ENCODE measurements around the gene PNPT1.

PNPT1 gene

DNA sequence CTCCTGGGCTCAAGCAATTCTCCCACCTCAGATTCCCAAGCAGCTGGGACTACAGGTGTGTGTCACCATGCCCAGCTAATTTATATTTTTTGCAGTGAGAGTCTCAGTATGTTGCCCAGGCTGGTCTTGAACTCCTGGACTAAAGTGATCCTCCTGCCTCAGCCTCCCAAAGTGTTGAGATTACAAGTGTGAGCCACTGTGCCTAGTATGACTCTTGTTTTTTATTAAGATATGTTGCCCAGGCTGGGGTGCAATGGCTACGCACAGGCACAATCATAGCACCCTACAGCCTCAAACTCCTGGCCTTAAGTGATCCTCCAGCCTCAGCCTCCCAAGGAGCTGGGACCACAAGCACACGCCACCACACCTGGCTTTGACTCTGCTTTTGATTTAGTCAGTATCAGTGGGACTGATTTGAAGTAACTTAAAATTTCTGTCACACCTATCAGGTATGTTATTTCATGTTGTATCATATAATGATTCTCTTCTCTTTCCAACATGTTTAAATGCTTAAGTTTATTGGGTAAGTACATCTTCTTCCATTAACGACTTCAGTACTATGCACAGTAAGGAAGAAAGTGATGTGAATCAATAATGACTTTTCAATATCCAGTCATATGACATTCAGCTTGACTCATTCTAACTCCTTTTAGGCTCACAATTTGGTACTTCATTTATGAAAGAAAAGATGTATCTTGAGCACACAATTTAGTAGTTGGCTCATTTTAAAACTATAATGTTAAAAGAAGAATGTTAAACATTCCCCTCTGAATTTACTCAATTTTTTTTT is 82.5 kb downstream of the PNPT1 start:
- TF ChIP-seq TCF12 (IDR thresholded peaks at IDR 0.05; ENCODE audit: low read depth) (no peak), CREB1 (IDR thresholded peaks at IDR 0.05; ENCODE audit: low read depth) (no peak), FOXM1 (IDR thresholded peaks at IDR 0.05; ENCODE audit: borderline replicate concordance, low read depth) (no peak), NFIC (IDR thresholded peaks at IDR 0.05) (no peak), EP300 (IDR thresholded peaks at IDR 0.05; ENCODE audit: borderline replicate concordance) (no peak), TAF1 (IDR thresholded peaks at IDR 0.05; ENCODE audit: low read depth) (no peak), CEBPB (IDR thresholded peaks at IDR 0.05) (no peak)
- TF ChIP-seq, protein P1, sequence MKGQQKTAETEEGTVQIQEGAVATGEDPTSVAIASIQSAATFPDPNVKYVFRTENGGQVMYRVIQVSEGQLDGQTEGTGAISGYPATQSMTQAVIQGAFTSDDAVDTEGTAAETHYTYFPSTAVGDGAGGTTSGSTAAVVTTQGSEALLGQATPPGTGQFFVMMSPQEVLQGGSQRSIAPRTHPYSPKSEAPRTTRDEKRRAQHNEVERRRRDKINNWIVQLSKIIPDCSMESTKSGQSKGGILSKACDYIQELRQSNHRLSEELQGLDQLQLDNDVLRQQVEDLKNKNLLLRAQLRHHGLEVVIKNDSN (IDR thresholded peaks at IDR 0.05) = no peak

DNA sequence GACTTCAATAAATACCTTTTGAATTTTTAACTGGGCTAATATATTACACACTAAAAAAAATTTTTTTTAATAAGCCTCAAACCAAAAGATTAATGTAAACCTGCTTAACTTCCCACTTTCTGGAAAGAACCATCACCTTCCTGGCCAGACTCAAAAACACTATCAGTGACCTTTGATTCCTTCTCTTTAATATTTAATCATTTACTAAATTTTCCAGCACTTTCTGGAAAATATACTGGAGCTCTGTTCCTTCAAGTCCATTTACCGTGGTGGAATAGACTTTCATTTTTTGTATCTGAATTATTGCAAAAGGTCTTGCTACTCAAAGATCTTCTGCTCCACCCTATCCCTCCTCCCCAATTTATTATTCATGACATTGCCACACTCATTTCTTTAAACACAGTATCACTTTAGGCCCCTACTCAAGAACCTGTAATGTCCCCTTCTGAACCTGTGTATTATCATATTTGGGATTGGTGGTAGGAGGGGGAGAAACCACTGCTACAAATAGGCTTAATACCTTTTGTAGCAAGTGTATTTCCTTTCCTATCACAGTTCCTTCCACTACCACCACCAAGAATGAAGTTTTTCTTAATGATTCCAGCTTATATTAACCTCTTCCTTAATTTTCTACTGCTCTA is 83.6 kb downstream of the PNPT1 start:
- TF ChIP-seq YY1 (IDR thresholded peaks at IDR 0.05; ENCODE audit: low read depth) (no peak), CEBPB (IDR thresholded peaks at IDR 0.05) (no peak), NFIC (IDR thresholded peaks at IDR 0.05) (no peak), TAF1 (IDR thresholded peaks at IDR 0.05; ENCODE audit: low read depth) (no peak), EGR1 (IDR thresholded peaks at IDR 0.05) (no peak), FOXM1 (IDR thresholded peaks at IDR 0.05; ENCODE audit: borderline replicate concordance, low read depth) (no peak), TCF12 (IDR thresholded peaks at IDR 0.05; ENCODE audit: low read depth) (no peak), CREB1 (IDR thresholded peaks at IDR 0.05; ENCODE audit: low read depth) (no peak), ZBTB7A (IDR thresholded peaks at IDR 0.05; ENCODE audit: low read depth) (no peak), EP300 (IDR thresholded peaks at IDR 0.05; ENCODE audit: borderline replicate concordance) (no peak), TEAD4 (IDR thresholded peaks at IDR 0.05) (no peak), RAD21 (IDR thresholded peaks at IDR 0.05; ENCODE audit: low read depth) (no peak)
- TF ChIP-seq, protein P2, sequence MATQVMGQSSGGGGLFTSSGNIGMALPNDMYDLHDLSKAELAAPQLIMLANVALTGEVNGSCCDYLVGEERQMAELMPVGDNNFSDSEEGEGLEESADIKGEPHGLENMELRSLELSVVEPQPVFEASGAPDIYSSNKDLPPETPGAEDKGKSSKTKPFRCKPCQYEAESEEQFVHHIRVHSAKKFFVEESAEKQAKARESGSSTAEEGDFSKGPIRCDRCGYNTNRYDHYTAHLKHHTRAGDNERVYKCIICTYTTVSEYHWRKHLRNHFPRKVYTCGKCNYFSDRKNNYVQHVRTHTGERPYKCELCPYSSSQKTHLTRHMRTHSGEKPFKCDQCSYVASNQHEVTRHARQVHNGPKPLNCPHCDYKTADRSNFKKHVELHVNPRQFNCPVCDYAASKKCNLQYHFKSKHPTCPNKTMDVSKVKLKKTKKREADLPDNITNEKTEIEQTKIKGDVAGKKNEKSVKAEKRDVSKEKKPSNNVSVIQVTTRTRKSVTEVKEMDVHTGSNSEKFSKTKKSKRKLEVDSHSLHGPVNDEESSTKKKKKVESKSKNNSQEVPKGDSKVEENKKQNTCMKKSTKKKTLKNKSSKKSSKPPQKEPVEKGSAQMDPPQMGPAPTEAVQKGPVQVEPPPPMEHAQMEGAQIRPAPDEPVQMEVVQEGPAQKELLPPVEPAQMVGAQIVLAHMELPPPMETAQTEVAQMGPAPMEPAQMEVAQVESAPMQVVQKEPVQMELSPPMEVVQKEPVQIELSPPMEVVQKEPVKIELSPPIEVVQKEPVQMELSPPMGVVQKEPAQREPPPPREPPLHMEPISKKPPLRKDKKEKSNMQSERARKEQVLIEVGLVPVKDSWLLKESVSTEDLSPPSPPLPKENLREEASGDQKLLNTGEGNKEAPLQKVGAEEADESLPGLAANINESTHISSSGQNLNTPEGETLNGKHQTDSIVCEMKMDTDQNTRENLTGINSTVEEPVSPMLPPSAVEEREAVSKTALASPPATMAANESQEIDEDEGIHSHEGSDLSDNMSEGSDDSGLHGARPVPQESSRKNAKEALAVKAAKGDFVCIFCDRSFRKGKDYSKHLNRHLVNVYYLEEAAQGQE (IDR thresholded peaks at IDR 0.05; ENCODE audit: low read depth) = no peak
- TF ChIP-seq, protein P1 (IDR thresholded peaks at IDR 0.05) = no peak
- TF ChIP-seq, protein P3, sequence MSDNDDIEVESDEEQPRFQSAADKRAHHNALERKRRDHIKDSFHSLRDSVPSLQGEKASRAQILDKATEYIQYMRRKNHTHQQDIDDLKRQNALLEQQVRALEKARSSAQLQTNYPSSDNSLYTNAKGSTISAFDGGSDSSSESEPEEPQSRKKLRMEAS (IDR thresholded peaks at IDR 0.05) = no peak

DNA sequence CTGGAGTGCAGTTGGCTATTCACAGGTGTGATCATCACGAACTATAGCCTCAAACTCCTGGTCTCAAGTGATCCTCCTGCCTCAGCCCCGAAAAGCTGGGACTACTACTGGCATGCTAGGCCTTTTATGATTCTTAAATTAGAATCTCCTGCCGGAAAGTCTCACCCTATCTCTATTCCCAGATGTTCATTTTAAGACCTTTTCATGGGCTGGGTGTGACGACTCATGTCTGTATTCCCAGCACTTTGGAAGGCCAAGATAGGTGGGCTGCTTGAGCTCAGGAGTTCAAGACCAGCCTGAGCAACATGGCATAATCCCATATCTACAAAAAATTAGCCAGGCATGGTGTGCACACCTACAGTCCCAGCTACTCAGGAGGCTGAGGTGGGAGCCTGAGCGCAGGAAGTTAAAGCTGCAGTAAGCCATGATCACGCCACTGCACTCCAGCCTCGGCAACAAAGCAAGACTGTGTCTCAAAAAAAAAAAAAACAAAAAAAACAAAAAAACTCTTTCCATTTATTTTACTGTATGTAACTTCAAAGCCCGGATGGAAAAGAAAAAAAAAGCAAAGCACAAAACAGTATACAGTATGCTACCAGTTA is 84.3 kb downstream of the PNPT1 start:
- TF ChIP-seq TAF1 (IDR thresholded peaks at IDR 0.05; ENCODE audit: low read depth) = no peak
- no peak for TF ChIP-seq RAD21 (IDR thresholded peaks at IDR 0.05; ENCODE audit: low read depth)

DNA sequence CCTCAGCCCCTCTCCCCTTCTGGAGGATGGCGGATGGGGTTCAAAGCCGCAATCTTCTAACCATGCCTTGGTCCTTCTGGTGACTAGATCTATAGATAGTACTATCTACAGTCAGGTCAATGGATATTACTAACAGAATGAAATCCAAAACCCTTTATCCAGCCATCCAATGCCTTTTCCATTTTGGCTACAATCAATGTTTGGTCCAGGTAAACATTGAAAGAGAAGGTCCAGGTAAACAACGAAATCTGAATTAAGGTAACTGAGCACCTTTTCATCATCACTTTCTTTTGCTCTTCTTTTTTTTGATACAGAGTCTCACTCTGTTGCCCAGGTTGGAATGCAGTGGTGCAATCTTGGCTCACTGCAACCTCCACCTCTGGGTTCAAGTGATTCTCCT is 85.9 kb downstream of the PNPT1 start:
- TF ChIP-seq FOXM1 (IDR thresholded peaks at IDR 0.05; ENCODE audit: borderline replicate concordance, low read depth) = no peak
- TF ChIP-seq TAF1 (IDR thresholded peaks at IDR 0.05; ENCODE audit: low read depth) = no peak
- no peak for TF ChIP-seq TEAD4 (IDR thresholded peaks at IDR 0.05)
- no peak for TF ChIP-seq ZBTB7A (IDR thresholded peaks at IDR 0.05; ENCODE audit: low read depth)
- no peak for TF ChIP-seq RAD21 (IDR thresholded peaks at IDR 0.05; ENCODE audit: low read depth)
- TF ChIP-seq, protein P3 (IDR thresholded peaks at IDR 0.05) = no peak

DNA sequence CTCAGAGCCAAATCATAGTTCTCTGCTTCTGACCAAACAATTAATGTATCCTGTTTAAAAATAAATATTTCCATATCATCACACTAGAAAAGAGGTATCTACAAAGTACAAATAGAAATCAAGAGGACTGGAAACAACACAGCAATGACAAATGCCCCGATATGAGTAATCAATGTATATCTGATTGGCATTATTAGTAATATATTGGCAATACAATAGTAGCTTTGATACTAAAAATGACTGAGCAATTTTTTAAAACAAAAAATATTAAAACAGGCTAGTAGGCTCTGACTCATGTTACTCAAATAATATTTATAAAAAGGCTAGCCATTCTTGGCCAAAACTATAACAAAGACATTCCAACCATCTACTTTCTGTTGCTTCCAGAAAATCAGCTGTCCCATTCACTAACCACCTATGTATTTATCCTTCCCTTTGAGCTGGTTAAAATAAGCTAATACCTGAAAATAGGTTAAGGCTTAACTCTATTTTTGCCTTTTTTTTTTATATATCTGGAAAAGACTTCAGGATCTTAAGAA is 89.5 kb downstream of the PNPT1 start:
- TF ChIP-seq YY1 (IDR thresholded peaks at IDR 0.05; ENCODE audit: low read depth) (no peak), ZBTB7A (IDR thresholded peaks at IDR 0.05; ENCODE audit: low read depth) (no peak), NFIC (IDR thresholded peaks at IDR 0.05) (no peak), TEAD4 (IDR thresholded peaks at IDR 0.05) (no peak), TCF12 (IDR thresholded peaks at IDR 0.05; ENCODE audit: low read depth) (no peak), EGR1 (IDR thresholded peaks at IDR 0.05) (no peak), CEBPB (IDR thresholded peaks at IDR 0.05) (no peak), EP300 (IDR thresholded peaks at IDR 0.05; ENCODE audit: borderline replicate concordance) (no peak), TAF1 (IDR thresholded peaks at IDR 0.05; ENCODE audit: low read depth) (no peak), RAD21 (IDR thresholded peaks at IDR 0.05; ENCODE audit: low read depth) (no peak), FOXM1 (IDR thresholded peaks at IDR 0.05; ENCODE audit: borderline replicate concordance, low read depth) (no peak), CREB1 (IDR thresholded peaks at IDR 0.05; ENCODE audit: low read depth) (no peak)
- TF ChIP-seq, protein P2 (IDR thresholded peaks at IDR 0.05; ENCODE audit: low read depth) = no peak
- TF ChIP-seq, protein P3 (IDR thresholded peaks at IDR 0.05) = no peak
- TF ChIP-seq, protein P1 (IDR thresholded peaks at IDR 0.05) = no peak
